GM21447 (cell line): ENCODE results near the gene ONECUT2.

Source experiments
- ATAC-seq: cut with Tn5 transposase; IDR thresholded peaks from one replicate; pipeline ENCODE4 v1.9.1; 2021; ENCODE audit not compliant: unreplicated experiment

The ONECUT2 gene

GRCh38 chr18:57523171-57523956, 88.2 kb downstream of the ONECUT2 start:
- ATAC-seq = no peak

GRCh38 chr18:57527556-57528229, 92.5 kb downstream of the ONECUT2 start:
- no peak for ATAC-seq

- no peak for ATAC-seq
These were observed 94.0 kb downstream of the ONECUT2 start for GRCh38 chr18:57529151-57529550.

- ATAC-seq = no peak
These were observed 98.1 kb downstream of the ONECUT2 start for GRCh38 chr18:57533006-57533867.

GRCh38 chr18:57533868-57534510, 98.8 kb downstream of the ONECUT2 start:
- ATAC-seq = no peak

- ATAC-seq = no peak
These were observed 99.3 kb downstream of the ONECUT2 start for GRCh38 chr18:57534511-57534909.

GRCh38 chr18:57538614-57539013, 103.4 kb downstream of the ONECUT2 start:
- no peak for ATAC-seq

GRCh38 chr18:57539702-57540101, 104.5 kb downstream of the ONECUT2 start:
- no peak for ATAC-seq
